H9 (cell line): ENCODE measurements around the gene FBXO42. TPM values are rescaled to one million over a fixed set of nuclear protein-coding genes. Genes with fewer than 3 reads are reported as not detected.

ENCODE experiments used
- DNase-seq: peaks from one replicate; pipeline ENCODE4 v3.0.0-alpha.2; 2017
- H2AFZ ChIP-seq: one replicate; pipeline ENCODE4 v1.6.1; 2013; ENCODE audit warnings: mild to moderate bottlenecking, low read length, control low read depth, moderate library complexity
- H2AK5ac ChIP-seq: 2 replicates; pipeline ENCODE4 v1.6.1; 2013; ENCODE audit warnings: low read length, control low read depth, mixed read lengths; ENCODE audit not compliant: insufficient read length
- H2BK120ac ChIP-seq: one replicate; pipeline ENCODE4 v1.6.1; 2013; ENCODE audit warnings: low read depth, mild to moderate bottlenecking, low read length, control low read depth, inconsistent platforms; ENCODE audit not compliant: poor library complexity, severe bottlenecking
- H2BK12ac ChIP-seq: 2 replicates; pipeline ENCODE4 v1.6.1; 2013; ENCODE audit warnings: low read length, control low read depth, mixed read lengths, low read depth; ENCODE audit not compliant: insufficient read length
- H2BK15ac ChIP-seq: 2 replicates; pipeline ENCODE4 v1.6.1; 2013; ENCODE audit warnings: low read depth, low read length, control low read depth
- H2BK20ac ChIP-seq: one replicate; pipeline ENCODE4 v1.6.1; 2013; ENCODE audit warnings: low read depth, mild to moderate bottlenecking, low read length, control low read depth, inconsistent platforms; ENCODE audit not compliant: poor library complexity, severe bottlenecking
- H2BK5ac ChIP-seq: 2 replicates; pipeline ENCODE4 v1.6.1; 2013; ENCODE audit warnings: low read length, control low read depth, mixed read lengths; ENCODE audit not compliant: insufficient read length
- H3K14ac ChIP-seq: 2 replicates; pipeline ENCODE4 v1.6.1; 2013; ENCODE audit warnings: low read length, control low read depth; ENCODE audit not compliant: insufficient read depth
- H3K18ac ChIP-seq: 2 replicates; pipeline ENCODE4 v1.6.1; 2013; ENCODE audit warnings: low read depth, mild to moderate bottlenecking, mixed read lengths, low read length, control low read depth; ENCODE audit not compliant: insufficient read length
- H3K23ac ChIP-seq: 2 replicates; pipeline ENCODE4 v1.6.1; 2013; ENCODE audit warnings: low read length, control low read depth, mixed read lengths, low read depth; ENCODE audit not compliant: insufficient read length
- H3K23me2 ChIP-seq: 2 replicates; pipeline ENCODE4 v1.6.1; 2013; ENCODE audit warnings: low read depth, mild to moderate bottlenecking, mixed read lengths, low read length, control low read depth; ENCODE audit not compliant: insufficient read length, poor library complexity, severe bottlenecking
- H3K27ac ChIP-seq: 2 replicates; pipeline ENCODE4 v1.5.1; 2013; ENCODE audit warnings: low read length, control low read depth, mixed read lengths, low read depth; ENCODE audit not compliant: insufficient read length
- H3K27me3 ChIP-seq: 2 replicates; pipeline ENCODE4 v1.6.1; 2013; ENCODE audit warnings: low read length, control low read depth, inconsistent platforms; ENCODE audit not compliant: insufficient read depth
- H3K4ac ChIP-seq: 2 replicates; pipeline ENCODE4 v1.6.1; 2013; ENCODE audit warnings: low read depth, mild to moderate bottlenecking, control low read depth, inconsistent platforms, low read length, moderate library complexity
- H3K4me1 ChIP-seq: 2 replicates; pipeline ENCODE4 v1.6.1; 2013; ENCODE audit warnings: low read length, control low read depth, inconsistent platforms; ENCODE audit not compliant: insufficient read depth
- H3K4me2 ChIP-seq: 2 replicates; pipeline ENCODE4 v1.6.1; 2013; ENCODE audit warnings: low read length, control low read depth, mixed read lengths; ENCODE audit not compliant: insufficient read length, insufficient read depth
- H3K56ac ChIP-seq: 2 replicates; pipeline ENCODE4 v1.6.1; 2013; ENCODE audit warnings: low read depth, mild to moderate bottlenecking, mixed read lengths, low read length, control low read depth; ENCODE audit not compliant: insufficient read length
- H3K79me1 ChIP-seq: 2 replicates; pipeline ENCODE4 v1.6.1; 2013; ENCODE audit warnings: low read depth, mild to moderate bottlenecking, moderate library complexity, low read length, control low read depth, inconsistent platforms; ENCODE audit not compliant: insufficient read depth, poor library complexity, severe bottlenecking
- H3K79me2 ChIP-seq: 2 replicates; pipeline ENCODE4 v1.6.1; 2013; ENCODE audit warnings: low read length, control low read depth, inconsistent platforms; ENCODE audit not compliant: insufficient read depth
- H3K9ac ChIP-seq: 2 replicates; pipeline ENCODE4 v1.6.1; 2013; ENCODE audit warnings: low read length, control low read depth, mixed read lengths; ENCODE audit not compliant: insufficient read length; ENCODE audit errors: extremely low read depth
- H3K9me3 ChIP-seq: one replicate; pipeline ENCODE4 v1.6.1; 2013; ENCODE audit warnings: low read depth, low read length, inconsistent platforms; ENCODE audit not compliant: control insufficient read depth
- H3T11ph ChIP-seq: one replicate; pipeline ENCODE4 v1.6.1; 2013; ENCODE audit warnings: mild to moderate bottlenecking, low read length, control low read depth, inconsistent platforms
- H4K20me1 ChIP-seq: one replicate; pipeline ENCODE4 v1.6.1; 2013; ENCODE audit not compliant: control insufficient read depth, insufficient read length, insufficient read depth
- H4K5ac ChIP-seq: 2 replicates; pipeline ENCODE4 v1.6.1; 2013; ENCODE audit warnings: low read depth, mild to moderate bottlenecking, mixed read lengths, low read length, control low read depth; ENCODE audit not compliant: insufficient read length
- H4K8ac ChIP-seq: replicated peaks from 2 replicates; pipeline ENCODE4 v1.6.1; 2013; ENCODE audit warnings: low read length, control low read depth, mixed read lengths, low read depth; ENCODE audit not compliant: insufficient read length
- H4K91ac ChIP-seq: 2 replicates; pipeline ENCODE4 v1.6.1; 2013; ENCODE audit warnings: low read depth, mild to moderate bottlenecking, moderate library complexity, mixed read lengths, low read length, control low read depth; ENCODE audit not compliant: insufficient read length
- H3K27ac Mint-ChIP-seq, 3 experiments: 2 replicates in 2 of 3; 3 replicates in 1 of 3; pipeline ENCODE4 v1.8.0; 2020 to 2021; ENCODE audit warnings: mixed read lengths in 3 of 3, mild to moderate bottlenecking in 1 of 3, moderate library complexity in 1 of 3
- H3K27me3 Mint-ChIP-seq: 2 replicates; pipeline ENCODE4 v1.8.0; 2021; ENCODE audit warnings: low read depth, mild to moderate bottlenecking, moderate library complexity, mixed read lengths
- H3K36me3 Mint-ChIP-seq, 3 experiments: 2 replicates in 2 of 3; 3 replicates in 1 of 3; pipeline ENCODE4 v1.8.0; 2020 to 2021; ENCODE audit warnings: low read depth in 3 of 3, mixed read lengths in 3 of 3; ENCODE audit not compliant: insufficient read depth in 1 of 3
- H3K4me1 Mint-ChIP-seq, 2 experiments: 2 replicates each; pipeline ENCODE4 v1.8.0; 2020; ENCODE audit warnings: mixed read lengths in 2 of 2
- H3K4me3 Mint-ChIP-seq, 2 experiments: 2 replicates in 1 of 2; 3 replicates in 1 of 2; pipeline ENCODE4 v1.8.0; 2020 to 2021; ENCODE audit warnings: mild to moderate bottlenecking in 2 of 2, mixed read lengths in 2 of 2, moderate library complexity in 1 of 2
- H3K9me3 Mint-ChIP-seq, 2 experiments: 2 replicates in 1 of 2; 3 replicates in 1 of 2; pipeline ENCODE4 v1.8.0; 2020; ENCODE audit warnings: mild to moderate bottlenecking in 2 of 2, mixed read lengths in 2 of 2, moderate library complexity in 1 of 2
- CTCF ChIP-seq: fragments of 200-600 bp; sonication (generic); conservative IDR thresholded peaks from 3 replicates; pipeline ENCODE4 v1.8.0; 2021; ENCODE audit warnings: antibody characterized with exemption, mild to moderate bottlenecking
- WGBS: extraction: QIAGEN DNeasy Blood & Tissue Kit; methylation state at CpG from one replicate; pipeline ENCODE4 v1.1.7; 2013; ENCODE audit warnings: missing lambda C conversion rate, low lambda C conversion rate, mixed read lengths; ENCODE audit not compliant: insufficient read length; ENCODE audit errors: extremely low coverage; 5-methylcytosine and 5-hydroxymethylcytosine counted together
- total RNA-seq: library from RNA; stranded (reverse); gene quantifications from 2 replicates; pipeline ENCODE4 v1.2.1, GENCODE V29; 2021

FBXO42 gene
- total RNA-seq, 1 experiment from 2014 or later, result 17.4 TPM

DNA sequence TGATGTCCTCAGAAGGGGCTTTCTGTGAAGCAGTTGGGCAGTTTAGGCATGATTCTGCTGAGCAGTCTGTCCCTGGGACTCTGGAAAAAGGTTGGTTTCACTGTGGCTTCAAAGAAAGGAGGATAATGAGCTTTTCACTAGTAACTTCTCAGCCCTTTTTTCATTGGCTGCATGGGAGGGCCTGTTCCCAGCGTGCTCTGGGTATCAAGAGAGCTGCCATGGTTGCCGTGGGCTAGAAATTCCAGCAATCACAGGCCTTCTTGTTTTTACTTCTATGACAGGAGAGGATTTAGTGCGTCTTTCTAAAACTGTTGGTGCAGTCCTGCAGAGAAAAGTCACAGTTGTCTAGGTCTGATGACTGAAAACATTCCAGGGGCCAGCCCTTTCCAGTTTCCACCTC, 22.0 kb upstream of the FBXO42 start:
- H3K14ac ChIP-seq, result no peak overlapping the region
- H3K23ac ChIP-seq, result no peak overlapping the region
- peak overlapping the region; percentile 23 for H2BK120ac ChIP-seq
- no CpG with 5 or more reads among the region's 3 CpGs for WGBS
- no peaks in the 10 kb centered on the region for H4K20me1 ChIP-seq
- no peak overlapping the region for H4K91ac ChIP-seq
- no peaks in the 10 kb centered on the region for H3K27me3 Mint-ChIP-seq
- H4K5ac ChIP-seq, result no peak overlapping the region
- no peak overlapping the region for H3K9ac ChIP-seq
- no peak for DNase-seq
- no peak overlapping the region for H2BK20ac ChIP-seq
- no peaks in the 10 kb centered on the region for H3K9me3 Mint-ChIP-seq
- H3K9me3 ChIP-seq, result no peaks in the 10 kb centered on the region
- H3K4me1 Mint-ChIP-seq, result peaks cover 36 to 38% of the 10 kb centered on the region in 2 experiments
- H3K27ac ChIP-seq, result no peak overlapping the region
- H3K36me3 Mint-ChIP-seq, result peaks cover 0 to 14% (median 14%) of the 10 kb centered on the region in 3 experiments; a peak in 6 of 7 replicates
- H4K8ac ChIP-seq, result no peak overlapping the region
- no peak overlapping the region for H2BK5ac ChIP-seq
- no peak overlapping the region for H2AK5ac ChIP-seq
- H2AFZ ChIP-seq, result no peak overlapping the region
- H3K4me2 ChIP-seq, result no peak overlapping the region
- H3K27me3 ChIP-seq, result no peaks in the 10 kb centered on the region
- no peak overlapping the region for H3K56ac ChIP-seq
- no peak overlapping the region for H3K18ac ChIP-seq
- H3K4ac ChIP-seq, result no peak overlapping the region
- H3K79me2 ChIP-seq, result peaks cover 60% of the 10 kb centered on the region; the same call in 1 of the 2 replicates
- H3K79me1 ChIP-seq, result peaks cover 11% of the 10 kb centered on the region
- H2BK15ac ChIP-seq, result no peak overlapping the region
- H2BK12ac ChIP-seq, result no peak overlapping the region
- H3K23me2 ChIP-seq, result no peaks in the 10 kb centered on the region
- no peak overlapping the region for H3K4me3 Mint-ChIP-seq
- no peak for TF ChIP-seq CTCF
- peak overlapping the region in 2 of 3 experiments; percentile 70 to 73; a peak in 5 of 7 replicates for H3K27ac Mint-ChIP-seq
- no peaks in the 10 kb centered on the region; the same call in 1 of the 2 replicates for H3K4me1 ChIP-seq
- H3T11ph ChIP-seq, result no peak overlapping the region
